Amniotic epithelial cell (primary cell): ENCODE data around the gene TRIM66.

Experiments
- DNase-seq: peaks from one replicate; pipeline ENCODE4 v3.0.0-alpha.2; 2010; ENCODE audit warnings: low read depth

TRIM66 gene, protein sequence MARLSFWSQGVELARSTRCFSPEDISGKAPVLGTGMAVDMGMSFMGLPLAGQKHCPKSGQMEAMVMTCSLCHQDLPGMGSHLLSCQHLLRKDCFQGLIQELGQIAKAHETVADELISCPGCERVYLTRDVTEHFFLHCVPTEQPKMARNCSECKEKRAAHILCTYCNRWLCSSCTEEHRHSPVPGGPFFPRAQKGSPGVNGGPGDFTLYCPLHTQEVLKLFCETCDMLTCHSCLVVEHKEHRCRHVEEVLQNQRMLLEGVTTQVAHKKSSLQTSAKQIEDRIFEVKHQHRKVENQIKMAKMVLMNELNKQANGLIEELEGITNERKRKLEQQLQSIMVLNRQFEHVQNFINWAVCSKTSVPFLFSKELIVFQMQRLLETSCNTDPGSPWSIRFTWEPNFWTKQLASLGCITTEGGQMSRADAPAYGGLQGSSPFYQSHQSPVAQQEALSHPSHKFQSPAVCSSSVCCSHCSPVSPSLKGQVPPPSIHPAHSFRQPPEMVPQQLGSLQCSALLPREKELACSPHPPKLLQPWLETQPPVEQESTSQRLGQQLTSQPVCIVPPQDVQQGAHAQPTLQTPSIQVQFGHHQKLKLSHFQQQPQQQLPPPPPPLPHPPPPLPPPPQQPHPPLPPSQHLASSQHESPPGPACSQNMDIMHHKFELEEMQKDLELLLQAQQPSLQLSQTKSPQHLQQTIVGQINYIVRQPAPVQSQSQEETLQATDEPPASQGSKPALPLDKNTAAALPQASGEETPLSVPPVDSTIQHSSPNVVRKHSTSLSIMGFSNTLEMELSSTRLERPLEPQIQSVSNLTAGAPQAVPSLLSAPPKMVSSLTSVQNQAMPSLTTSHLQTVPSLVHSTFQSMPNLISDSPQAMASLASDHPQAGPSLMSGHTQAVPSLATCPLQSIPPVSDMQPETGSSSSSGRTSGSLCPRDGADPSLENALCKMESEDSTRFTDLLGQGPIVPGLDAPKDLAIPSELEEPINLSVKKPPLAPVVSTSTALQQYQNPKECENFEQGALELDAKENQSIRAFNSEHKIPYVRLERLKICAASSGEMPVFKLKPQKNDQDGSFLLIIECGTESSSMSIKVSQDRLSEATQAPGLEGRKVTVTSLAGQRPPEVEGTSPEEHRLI (N-terminal part only)

DNA sequence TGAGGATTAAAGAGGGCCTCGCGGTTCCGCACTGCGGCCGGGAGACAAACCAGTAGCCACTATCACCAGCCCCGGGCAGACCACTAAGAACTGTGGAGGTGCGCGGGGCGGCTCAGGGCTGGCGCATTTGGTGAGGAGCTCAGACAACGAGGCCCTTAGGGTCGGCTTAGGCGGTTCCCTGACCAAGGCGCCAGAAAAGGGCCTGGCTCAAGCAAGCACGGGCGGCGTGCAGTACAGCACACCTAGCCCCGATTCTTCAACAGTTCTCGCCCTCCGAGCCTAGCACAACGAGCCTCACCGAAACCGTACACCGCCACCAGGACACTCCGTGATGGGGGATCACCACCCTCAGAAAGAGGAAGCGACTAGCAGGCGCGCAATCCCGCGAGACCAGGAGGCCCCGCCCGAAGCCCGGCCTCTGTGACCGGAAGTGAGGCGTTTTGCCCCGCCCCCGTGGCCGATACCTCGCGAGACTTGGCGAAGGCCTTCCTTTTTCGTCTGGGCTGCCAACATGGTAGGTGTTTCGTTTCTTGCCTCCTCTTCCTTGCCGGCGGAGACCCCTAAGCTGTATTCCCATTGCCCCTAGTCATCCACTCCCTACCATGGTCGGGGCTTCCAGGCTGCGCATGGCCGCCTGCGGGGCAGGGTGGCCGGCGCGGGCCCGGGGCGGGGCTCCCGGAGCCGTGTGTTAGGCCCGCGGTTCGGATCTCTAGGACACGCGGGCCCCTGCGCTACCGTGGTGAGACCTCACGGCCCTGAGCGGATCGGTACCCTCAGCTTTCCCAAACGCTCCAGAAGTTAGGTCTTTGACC is at the start of gene TRIM66, which contains the start of gene RPL27A:
Gene TRIM66 (minus strand): TSS at position 363 of the 812 bp plus-strand sequence. CDS start 10,391 bp downstream, outside the sequence.
Gene RPL27A (plus strand): TSS at position 490 of the 812 bp plus-strand sequence. CDS start 22 bp downstream, at position 512.
- peak; percentile 93 for DNase-seq

DNA sequence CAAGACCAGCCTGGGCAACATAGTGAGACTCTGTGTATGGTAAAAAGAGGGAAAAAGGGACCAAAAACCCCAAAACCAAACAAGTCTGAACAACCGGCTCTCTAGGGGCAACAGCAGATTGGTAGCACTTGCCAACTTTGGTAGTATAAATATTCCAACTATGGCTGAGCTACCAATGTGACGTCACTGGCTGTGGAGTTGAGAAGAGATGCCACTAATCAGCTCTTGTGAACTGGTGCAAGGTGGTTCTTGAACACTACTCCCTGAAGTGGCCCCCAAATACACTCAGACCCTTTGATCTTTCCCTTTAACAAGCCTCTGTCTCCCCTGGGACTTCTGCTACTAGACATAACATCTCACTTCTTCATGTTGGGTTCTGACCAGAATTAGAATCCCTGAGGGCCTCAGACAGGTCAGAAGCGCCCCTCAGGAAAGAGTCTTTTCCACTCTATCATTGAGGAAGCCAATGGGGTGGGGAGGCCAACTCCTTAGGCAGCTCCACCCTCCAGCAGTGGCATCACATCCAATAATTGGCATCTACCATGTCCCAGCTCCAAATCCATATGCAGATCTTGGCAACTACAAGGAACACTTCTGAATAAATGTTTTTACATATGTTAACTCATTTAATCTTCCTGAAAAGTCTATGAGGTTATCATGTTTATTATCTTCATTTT is 49.3 kb upstream of the TRIM66 start:
- DNase-seq, result no peak

DNA sequence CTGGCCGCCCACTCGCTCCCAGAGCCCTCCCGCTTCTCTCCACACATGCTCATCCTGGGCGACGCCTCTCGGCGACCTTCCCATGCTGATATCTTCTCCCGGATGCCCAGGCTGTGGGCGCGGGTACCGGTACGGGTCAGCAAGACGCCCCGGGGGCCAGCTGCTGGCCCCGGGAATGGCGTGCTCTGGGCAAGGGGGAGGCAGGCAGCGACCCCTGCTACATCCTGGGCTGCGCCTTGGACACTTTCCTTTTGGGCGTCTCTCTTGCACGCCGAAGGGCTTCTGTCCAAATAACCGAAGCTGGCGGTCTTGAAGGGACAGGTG is 48.2 kb upstream of the TRIM66 start:
- DNase-seq, result no peak

DNA sequence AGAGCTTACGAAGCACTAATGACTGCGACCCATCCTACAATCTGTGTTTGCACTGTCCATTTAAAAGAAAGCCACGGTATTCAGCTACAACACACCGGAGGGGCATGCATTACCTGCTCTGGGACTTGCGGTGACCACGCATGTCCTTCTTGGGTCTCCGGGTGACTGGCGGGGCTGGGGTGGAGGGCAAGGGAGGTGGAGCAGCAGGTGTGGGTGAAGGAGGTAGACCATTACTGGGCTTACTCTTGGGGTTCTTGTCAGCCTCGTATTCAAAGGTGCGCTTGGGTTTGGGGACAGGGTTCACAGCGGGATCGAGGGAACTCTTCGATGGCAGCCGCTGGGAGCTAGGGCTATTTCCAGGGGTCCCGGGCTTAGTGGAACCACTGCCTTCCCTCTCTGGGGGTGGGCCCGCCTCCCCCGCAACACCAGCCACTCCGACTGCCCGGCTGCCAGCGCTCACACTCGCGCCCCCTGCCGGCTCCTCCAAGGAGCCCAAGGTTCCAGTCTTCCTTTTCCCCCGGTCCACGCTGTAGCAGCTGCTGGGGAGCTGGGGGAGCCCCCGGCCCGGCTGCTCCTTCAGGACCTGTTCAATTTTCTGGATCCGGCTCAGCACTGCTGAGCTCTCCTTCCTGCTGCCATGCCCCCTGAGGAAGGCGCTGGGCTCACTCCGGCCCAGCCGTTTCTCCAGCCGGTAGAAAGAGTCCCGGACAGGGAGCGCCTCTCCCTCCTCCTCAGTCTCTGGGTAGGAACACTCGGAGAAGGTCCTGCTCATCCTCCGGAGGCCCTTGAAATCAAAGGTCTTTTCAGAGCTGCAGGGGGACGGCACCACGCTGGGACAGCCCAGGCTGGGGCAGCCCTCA is 47.6 kb upstream of the TRIM66 start:
- no peak for DNase-seq

DNA sequence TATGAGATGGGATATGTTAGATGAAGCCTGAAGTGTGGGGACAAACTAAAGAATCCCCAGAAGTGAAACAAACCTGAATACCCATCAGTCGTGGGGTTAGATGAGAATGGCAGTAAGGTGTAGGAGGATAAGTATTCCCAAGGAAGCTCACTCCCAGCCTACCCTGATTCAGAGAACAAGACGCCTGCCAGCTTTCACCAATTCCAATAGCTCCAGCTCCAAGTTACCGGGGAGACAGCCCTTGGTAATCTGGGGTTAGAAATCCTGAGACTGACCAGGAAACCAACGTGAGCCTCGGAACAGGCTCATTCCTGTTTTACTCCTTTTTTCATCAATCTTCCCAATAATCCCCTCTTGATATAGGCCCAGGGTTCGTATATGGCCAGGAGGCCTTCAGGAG is 46.6 kb upstream of the TRIM66 start:
- peak; percentile 29 for DNase-seq

DNA sequence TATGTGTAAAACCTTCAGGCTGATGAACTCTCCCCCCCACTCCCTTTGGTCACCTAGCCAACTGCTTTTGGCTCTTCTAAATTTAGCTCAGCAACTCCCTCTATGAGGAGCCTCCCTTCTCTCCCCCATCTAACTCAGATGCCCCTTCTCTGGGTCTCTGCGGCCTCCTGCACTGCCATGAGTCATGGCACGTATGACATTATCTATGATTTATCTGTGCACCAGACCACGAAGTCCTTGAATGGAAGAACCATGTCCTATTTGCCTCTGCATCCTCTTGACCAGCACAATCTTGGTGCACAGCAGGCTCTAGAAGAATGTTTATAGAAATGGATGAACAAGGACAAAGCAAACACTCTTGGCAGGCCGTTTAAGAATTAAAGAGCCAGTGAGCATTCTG is 46.1 kb upstream of the TRIM66 start:
- peak; percentile 79 for DNase-seq

DNA sequence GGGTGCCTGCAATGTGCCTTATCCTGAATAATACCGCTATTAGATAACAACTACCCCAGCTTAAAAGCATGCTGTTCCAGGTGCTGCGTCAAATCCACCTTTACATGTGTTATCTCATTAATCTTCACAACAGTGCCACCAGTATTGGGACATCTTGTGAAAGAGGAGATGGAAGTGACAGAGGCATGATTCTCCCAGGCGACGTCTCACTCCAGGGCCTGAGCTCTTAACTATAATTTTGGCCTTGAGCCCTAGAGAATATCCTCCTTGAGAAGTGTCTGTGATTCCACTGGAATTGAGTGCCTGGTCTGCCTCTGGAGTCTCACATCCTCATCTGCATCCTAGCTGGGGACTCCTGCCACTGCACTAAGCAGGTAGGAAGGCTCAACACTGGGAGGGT is 43.9 kb upstream of the TRIM66 start:
- no peak for DNase-seq

DNA sequence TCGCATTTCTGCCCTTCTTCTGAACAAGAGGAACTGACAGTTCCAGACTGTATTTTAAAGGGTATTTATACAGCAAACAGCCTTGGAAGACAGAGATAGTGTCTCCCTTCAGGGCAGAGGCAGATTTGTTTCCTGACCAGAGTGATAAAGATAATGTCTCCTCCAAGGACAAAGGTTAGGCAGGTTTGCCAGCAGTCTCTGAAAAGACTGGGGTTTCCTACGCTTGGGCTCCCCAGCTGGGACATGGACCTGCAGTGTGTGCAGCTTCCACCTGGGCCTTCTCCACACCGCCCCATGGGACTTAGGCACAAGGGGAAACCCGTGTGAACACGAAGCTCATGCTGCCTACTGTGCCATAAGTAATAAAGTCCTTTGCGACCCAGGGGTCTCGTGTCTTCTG is 42.2 kb upstream of the TRIM66 start:
- DNase-seq, result no peak

DNA sequence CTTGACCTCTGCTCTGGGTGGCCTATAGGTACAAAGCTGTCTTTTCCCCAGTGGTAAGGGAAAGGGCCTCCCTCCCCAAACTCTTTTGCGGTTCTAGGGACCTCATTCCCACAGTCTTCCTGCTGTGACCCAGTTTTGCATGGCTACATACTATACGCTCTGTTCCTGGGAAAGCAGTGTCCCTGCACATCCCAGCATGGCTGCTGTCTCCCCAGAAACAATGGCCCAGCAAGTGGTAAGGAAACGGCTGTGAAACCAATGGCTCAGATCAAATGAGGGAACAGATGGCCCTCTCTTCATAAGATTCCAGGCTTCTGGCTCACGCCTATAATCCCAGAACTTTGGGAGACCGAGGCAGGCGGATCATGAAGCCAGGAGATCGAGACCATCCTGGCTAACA is 41.2 kb upstream of the TRIM66 start:
- no peak for DNase-seq

DNA sequence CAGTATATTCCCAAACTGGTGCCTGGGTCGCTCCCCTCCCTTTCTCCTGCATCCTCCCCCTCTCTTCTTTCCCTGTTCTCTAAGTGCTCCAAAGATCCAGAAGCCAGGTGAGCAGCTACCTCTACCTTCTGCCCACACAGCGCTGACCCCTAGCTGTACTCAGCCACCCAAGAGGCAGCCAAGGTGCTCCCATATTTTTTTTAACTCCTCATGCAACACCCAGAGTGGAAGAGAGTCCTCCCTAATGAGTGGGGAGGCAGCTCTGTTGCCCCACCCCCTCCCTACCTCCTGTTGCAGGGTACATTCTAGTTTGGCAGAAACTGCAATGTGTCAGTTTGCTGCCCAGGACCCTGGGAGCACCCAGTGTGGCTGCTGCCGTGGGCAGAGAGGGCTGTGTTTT is 40.3 kb upstream of the TRIM66 start:
- DNase-seq, result no peak

DNA sequence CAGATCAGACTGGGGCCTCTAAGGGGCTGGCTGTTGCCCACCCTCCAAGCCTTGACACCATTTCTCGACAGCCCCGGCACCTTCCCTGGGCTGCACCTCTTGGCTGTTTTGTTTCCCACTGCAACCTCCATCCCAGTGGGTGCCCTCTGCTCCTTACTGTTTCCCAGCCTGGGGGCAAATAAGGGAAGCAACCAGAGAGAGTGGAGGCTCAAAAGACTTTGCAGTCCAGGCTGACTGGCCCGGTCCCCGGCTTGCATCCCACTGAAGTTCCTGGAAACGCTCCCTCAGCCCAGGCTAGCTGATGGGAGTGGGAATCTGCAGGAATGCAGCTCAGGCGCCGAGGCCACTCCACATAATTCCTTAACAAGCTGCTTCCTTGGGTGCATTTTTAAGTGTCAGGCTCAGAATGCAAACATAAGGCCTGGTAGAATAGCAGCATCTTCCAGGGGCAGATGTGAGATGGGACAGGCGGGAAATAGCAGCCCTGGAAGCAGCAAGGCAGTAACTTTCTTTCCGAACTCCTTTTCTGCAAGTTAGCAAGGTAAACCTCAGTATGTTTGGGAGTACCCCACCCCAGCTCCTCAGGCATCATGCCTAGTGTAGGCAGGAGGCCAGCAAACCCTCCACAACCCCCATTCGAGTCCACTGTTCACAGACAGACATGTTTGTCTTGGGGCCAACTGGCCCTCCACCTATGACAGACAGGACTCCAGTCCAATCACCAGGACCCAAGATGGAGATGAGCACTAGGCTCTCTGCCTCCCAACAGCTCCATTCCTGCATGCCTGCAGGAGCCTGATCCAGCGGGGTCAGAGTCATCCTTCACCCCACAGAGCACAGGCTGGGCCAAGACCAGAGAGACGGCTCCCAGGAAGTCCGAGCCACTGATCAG is 39.4 kb upstream of the TRIM66 start:
- peak; percentile 47 for DNase-seq

DNA sequence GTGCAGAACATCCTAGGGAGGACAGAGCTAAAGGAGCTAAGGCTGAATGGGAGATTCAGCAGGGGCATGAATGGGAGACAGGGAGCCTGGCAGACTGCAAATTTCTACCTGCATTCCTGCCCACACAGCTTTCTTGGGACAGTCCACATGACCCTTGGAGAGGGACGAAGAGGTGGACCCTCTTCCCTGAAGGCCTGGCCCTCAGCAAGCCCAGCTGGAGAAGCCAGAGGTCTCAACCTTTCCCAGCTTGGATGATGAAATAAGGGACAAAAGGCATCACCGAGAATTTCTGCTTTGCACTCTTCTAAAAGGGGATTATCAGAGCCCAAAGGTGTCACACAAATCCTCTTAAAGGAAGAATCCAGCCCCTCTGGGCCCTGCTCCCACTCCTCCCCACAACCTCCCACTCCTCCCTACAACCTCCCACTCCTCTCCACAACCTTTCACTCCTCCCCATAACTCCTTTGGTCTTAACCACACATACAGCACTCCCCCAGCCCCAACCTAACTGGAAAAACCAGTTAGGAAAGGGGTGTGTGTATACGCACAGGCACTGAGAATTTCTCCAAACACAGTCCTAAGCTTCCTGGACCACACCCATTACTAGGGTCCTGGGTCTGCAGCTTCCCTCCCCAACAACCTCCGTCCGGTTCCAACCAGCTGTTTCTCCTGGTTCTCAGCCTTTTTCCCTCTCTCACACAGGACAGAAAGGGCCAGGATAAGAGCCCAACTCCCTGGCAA is 38.6 kb upstream of the TRIM66 start:
- DNase-seq, result no peak

DNA sequence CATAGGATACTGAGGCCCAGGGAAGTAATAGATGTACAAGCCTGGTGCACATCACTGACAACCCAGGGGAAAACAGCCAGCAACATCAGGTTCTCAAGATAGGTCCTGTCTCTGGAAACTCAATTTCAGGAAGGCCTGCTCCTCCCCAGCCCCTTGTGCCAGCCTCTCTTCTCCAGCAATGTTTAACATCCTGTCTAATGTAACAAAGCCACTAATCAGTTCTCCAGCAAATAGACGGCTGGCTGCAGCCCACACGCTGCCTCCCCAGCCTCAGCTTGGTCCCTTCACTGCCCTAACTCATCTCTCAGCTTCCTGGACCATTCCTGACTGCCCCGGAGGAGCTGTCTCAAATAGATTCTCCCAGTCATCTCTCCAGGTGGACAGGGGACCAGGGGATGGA is 37.9 kb upstream of the TRIM66 start:
- DNase-seq, result no peak

DNA sequence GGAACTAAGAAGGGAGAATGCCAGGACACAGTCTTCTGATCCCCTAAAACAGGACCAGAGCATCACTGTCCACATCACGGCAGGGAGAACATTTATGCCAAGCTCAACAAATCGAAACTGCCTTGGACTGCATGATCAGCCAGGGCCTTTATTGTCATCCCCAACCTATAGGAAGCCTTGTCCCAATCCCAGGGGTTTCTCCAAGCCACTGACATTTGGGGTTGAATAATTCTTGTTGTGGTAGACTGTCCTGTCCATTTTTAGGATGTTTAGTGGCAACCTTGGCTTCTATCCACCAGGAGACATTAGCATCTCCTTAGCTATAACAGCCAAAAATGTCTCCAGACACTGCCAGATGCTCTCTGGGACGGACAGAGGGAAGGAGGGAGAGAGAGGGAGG is 37.3 kb upstream of the TRIM66 start:
- DNase-seq, result no peak

DNA sequence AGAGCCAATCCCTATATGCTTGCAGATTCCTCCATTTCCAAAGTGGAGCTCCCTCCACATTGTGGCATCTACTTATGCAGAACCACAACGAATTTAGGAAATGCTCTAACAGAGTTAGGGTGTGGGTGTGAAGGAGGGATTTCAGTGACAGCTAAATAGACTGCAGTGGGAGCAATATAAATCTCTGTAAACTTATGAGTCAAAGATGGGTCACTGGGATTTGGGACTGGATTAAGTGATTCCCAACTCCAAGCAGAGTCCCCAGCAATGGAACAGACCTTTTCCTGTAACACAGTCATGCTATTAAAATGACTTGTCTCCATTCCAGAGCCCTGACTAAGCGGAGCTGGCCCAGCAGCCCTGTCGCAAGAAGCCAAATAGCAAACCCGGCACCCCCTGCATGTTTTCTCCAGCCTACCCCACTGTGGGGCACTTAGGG is 36.8 kb upstream of the TRIM66 start:
- peak; percentile 77 for DNase-seq

DNA sequence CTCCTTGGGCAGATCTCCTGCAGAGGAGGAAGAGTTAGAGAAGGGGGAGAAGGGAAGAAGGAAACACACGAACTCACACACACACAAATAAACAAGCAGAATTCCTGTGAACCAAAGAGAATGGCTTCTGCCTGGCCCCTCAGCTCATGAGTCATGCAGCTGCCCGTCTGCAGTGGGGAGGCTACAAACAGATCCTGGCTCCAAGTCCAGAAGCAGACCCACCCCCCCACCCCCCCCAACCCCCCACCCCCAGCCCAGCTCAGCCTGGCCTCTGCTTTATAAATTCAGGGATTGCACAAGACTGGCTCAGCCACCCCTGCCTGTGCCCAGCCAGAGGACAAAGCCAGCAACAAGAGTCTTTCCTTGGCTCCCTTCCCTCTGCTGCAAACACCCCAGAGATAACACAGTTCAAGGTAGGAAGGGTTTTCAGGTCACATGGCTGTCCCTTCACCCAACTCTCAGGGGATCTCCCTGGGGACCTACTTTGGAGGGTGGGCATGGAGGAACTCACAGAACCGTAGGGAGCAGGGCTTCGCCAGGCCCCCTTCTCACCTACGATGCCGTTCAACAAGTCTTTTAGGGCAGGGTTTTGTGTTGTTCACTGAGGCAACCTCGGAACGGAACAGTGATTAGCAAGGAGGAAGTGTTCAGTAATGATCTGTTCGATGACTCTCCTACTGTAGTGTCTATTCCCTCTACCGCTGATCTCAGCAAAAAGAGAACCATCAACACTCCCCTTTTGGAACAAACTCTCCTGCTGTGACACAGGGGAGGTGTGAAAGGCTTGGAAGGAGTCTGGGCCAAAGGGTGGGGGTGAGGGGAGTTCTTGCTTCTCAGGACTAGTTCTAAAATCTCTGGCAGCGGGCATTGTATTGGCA is 35.6 kb upstream of the TRIM66 start:
- peak; percentile 90 for DNase-seq

DNA sequence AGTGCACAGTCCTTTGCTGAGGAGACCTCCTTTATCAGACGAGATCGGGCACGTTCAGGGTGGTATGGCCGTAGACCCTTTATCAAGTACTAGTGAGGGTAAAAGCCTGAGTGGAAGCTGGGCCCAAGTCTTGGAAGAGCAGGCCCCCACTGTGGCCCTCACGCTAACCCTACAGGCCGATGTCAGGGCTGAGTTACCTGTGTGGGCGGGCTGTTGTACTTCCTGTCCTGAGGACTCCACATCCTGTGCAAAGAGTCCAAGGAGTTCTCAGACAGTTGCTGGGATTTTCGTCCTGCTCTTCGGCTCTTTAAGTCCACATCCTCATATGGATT is 35.0 kb upstream of the TRIM66 start:
- no peak for DNase-seq

DNA sequence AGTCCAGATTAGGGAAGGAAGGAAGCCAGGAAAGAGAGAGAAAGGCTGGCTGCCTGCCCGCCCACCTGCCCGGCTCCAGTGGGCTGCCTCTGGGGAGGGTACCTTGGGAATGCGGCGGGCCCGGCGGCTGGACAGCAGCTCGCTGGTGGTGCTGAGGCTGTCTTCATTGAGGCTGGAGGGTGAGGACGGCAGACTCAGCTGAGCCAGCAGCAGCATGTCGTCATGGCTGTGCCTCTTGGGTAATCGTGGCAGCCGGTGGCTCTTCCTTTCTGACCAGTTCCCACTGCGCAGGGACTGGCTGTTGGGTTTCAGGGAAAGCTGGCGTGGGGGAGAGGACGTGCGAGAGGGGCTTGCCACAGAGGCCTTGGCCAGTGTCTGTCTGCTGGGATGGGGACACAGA is 33.0 kb upstream of the TRIM66 start:
- no peak for DNase-seq
